Mucosa of rectum (tissue), 2 donors: ENCODE data around the gene RTEL1.
"Not testable (repeated sequence)": the region's sequence is repeated elsewhere in the genome, so short reads cannot be mapped to it uniquely, and the experiment has no call there.

Experiments used
- H3K27ac ChIP-seq, 2 donors: one replicate each; pipeline ENCODE4 v1.7.0; 2013; ENCODE audit warnings: inconsistent platforms in 2 of 2, low read depth in 2 of 2, low read length in 2 of 2
- H3K27me3 ChIP-seq, 2 donors: one replicate each; pipeline ENCODE4 v1.7.0; 2013; ENCODE audit warnings: low read length in 2 of 2; ENCODE audit not compliant: control insufficient read depth in 2 of 2, insufficient read depth in 2 of 2
- H3K36me3 ChIP-seq, 2 donors: one replicate each; pipeline ENCODE4 v1.7.0; 2013; ENCODE audit warnings: low read length in 2 of 2; ENCODE audit not compliant: control insufficient read depth in 2 of 2, insufficient read depth in 2 of 2
- H3K4me1 ChIP-seq, 2 donors: one replicate each; pipeline ENCODE4 v1.7.0; 2013; ENCODE audit warnings: low read length in 2 of 2, mild to moderate bottlenecking in 1 of 2; ENCODE audit not compliant: control insufficient read depth in 2 of 2, insufficient read depth in 2 of 2
- H3K4me3 ChIP-seq, 2 donors: one replicate each; pipeline ENCODE4 v1.7.0; 2013; ENCODE audit warnings: low read length in 2 of 2
- H3K9ac ChIP-seq, 2 donors: one replicate each; pipeline ENCODE4 v1.7.0; 2013; ENCODE audit warnings: low read length in 2 of 2, low read depth in 1 of 2, mild to moderate bottlenecking in 1 of 2
- H3K9me3 ChIP-seq, 2 donors: one replicate each; pipeline ENCODE4 v1.7.0; 2013; ENCODE audit warnings: low read length in 2 of 2; ENCODE audit not compliant: control insufficient read depth in 2 of 2
- donor health status: healthy.
- donor health status: Normal muscosa, but diverticular disease.

The RTEL1 gene

GRCh38 chr20:63664861-63665594 lies 6.9 kb downstream of the RTEL1 start:
- Histone ChIP-seq H3K27ac (no peak overlapping the region), H3K4me1 (no peaks in the 10 kb centered on the region), H3K9ac (no peak overlapping the region), H3K4me3 (no peak overlapping the region), H3K9me3 (no peaks in the 10 kb centered on the region), H3K27me3 (no peaks in the 10 kb centered on the region), H3K36me3 (peaks cover 16 to 54% of the 10 kb centered on the region in 2 donors)

DNA sequence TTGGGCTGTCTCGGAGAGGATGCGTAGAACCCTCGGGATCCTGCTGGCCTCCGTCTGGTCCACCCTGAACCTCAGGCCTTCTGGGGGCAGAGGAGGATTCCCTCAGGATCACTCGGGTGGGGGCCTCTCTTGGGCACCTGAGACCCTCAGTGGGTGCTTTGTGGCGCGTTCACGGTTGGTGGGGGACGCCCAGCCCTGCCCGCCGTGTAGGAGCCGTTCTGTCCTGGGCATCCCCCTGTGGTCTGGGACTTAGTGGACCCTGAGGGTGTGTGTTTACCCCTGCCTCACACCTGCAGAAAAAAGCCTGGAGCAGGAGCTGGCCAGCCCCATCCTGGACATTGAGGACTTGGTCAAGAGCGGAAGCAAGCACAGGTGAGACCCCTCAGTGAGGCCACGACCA lies 7.6 kb downstream of the RTEL1 start:
- no peaks in the 10 kb centered on the region for H3K27me3 ChIP-seq
- H3K4me3 ChIP-seq = no peak overlapping the region
- no peak overlapping the region for H3K27ac ChIP-seq
- H3K36me3 ChIP-seq = peaks cover 16 to 54% of the 10 kb centered on the region in 2 donors
- no peak overlapping the region for H3K9ac ChIP-seq
- H3K9me3 ChIP-seq = no peaks in the 10 kb centered on the region
- H3K4me1 ChIP-seq = no peaks in the 10 kb centered on the region

DNA sequence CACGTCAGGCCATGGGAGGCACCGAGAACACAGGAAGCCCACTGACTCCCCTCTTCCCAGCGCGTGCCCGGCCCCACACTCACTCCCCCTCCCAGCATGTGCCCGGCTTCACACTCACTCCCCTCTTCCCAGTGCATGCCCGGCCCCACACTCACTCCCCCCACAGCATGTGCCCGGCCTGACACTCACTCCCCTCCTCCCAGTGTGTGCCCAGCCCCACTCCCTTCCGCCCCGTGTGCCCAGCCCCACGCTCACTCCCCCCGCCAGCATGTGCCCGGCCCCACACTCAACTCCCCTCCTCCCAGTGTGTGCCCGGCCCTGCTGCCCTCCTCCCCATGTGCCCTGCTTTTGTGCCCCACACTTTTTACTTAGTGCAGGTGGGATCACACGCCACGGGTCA lies 9.7 kb downstream of the RTEL1 start:
- Histone ChIP-seq H3K4me3 (no peak overlapping the region), H3K9me3 (no peaks in the 10 kb centered on the region), H3K27me3 (no peaks in the 10 kb centered on the region), H3K4me1 (no peaks in the 10 kb centered on the region), H3K36me3 (peaks cover 15 to 39% of the 10 kb centered on the region in 2 donors), H3K9ac (no peak overlapping the region), H3K27ac (no peak overlapping the region)

DNA sequence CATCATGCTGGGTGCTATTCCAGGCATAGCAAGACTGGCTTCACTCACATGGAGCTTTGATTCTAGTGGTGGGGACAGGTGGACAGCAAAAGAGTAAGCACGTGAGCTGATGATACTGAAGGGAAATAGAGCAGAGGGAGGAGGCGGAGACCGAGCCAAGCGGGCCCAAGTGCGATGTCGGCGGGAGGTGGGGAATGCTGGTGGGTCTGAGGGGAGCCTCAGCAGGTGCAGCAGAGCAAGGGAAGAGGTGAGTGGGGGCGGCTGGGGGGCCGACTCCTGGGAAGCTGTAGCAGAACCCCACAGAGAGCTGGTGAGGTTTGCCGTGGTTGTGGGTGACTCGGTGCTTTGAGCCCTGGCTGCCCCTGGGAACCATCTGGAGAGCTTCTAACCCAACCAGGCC lies 10.2 kb downstream of the RTEL1 start:
- Histone ChIP-seq H3K27me3 (no peaks in the 10 kb centered on the region), H3K36me3 (peaks cover 15 to 34% of the 10 kb centered on the region in 2 donors), H3K9ac (no peak overlapping the region), H3K4me1 (no peaks in the 10 kb centered on the region), H3K27ac (no peak overlapping the region), H3K9me3 (no peaks in the 10 kb centered on the region), H3K4me3 (no peak overlapping the region)

- peaks cover 15 to 32% of the 10 kb centered on the region in 2 donors for H3K36me3 ChIP-seq
- not testable (repeated sequence) for H3K4me3 ChIP-seq, H3K27ac ChIP-seq, H3K27me3 ChIP-seq, H3K4me1 ChIP-seq, H3K9ac ChIP-seq, H3K9me3 ChIP-seq
Observed at GRCh38 chr20:63671695-63672094, 13.6 kb downstream of the RTEL1 start.

DNA sequence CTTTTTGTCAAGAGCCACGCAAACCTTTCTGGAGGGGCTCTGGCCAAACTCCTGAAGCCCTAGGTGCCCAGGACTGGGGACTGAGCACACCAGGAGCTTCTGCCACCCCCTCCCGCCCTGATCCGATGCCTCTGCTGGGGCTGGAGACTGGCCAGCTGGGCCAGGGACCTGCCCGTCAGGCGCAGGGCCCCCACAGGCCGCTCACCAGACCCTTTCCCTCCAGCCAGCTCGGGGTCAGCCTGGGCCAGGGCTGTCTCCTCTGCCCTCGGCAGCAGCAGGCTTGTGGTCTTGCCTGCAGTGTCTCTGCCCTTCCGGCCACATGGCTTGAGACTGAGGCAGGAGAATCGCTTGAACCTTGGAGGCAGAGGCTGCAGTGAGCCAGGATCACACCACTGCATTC lies 14.6 kb downstream of the RTEL1 start:
- Histone ChIP-seq H3K36me3 (peaks cover 12 to 27% of the 10 kb centered on the region in 2 donors), H3K27me3 (no peaks in the 10 kb centered on the region), H3K9me3 (no peaks in the 10 kb centered on the region)

GRCh38 chr20:63673951-63674350 lies 15.8 kb downstream of the RTEL1 start:
- Histone ChIP-seq H3K27ac (no peak overlapping the region), H3K4me3 (no peak overlapping the region), H3K9me3 (no peaks in the 10 kb centered on the region), H3K4me1 (no peaks in the 10 kb centered on the region), H3K9ac (no peak overlapping the region), H3K27me3 (no peaks in the 10 kb centered on the region), H3K36me3 (peaks cover 9 to 23% of the 10 kb centered on the region in 2 donors)

More for the DNA sequence above, 14.6 kb downstream of the RTEL1 start:
- Histone ChIP-seq H3K4me3 (no peak overlapping the region), H3K4me1 (no peaks in the 10 kb centered on the region), H3K27ac (no peak overlapping the region), H3K9ac (no peak overlapping the region)

GRCh38 chr20:63675681-63676368 lies 17.7 kb downstream of the RTEL1 start:
- Histone ChIP-seq H3K4me3 (no peak overlapping the region), H3K27me3 (no peaks in the 10 kb centered on the region), H3K4me1 (no peaks in the 10 kb centered on the region), H3K36me3 (peaks cover 8 to 23% of the 10 kb centered on the region in 2 donors), H3K27ac (no peak overlapping the region), H3K9ac (no peak overlapping the region), H3K9me3 (no peaks in the 10 kb centered on the region)

GRCh38 chr20:63678071-63678470 lies 20.0 kb downstream of the RTEL1 start:
- H3K36me3 ChIP-seq = peaks cover 4 to 21% of the 10 kb centered on the region in 2 donors
- no peaks in the 10 kb centered on the region for H3K27me3 ChIP-seq
- H3K9ac ChIP-seq = no peak overlapping the region
- H3K4me1 ChIP-seq = peaks cover 0 to 2% of the 10 kb centered on the region in 2 donors
- H3K9me3 ChIP-seq = no peaks in the 10 kb centered on the region
- H3K4me3 ChIP-seq = no peak overlapping the region
- no peak overlapping the region for H3K27ac ChIP-seq

DNA sequence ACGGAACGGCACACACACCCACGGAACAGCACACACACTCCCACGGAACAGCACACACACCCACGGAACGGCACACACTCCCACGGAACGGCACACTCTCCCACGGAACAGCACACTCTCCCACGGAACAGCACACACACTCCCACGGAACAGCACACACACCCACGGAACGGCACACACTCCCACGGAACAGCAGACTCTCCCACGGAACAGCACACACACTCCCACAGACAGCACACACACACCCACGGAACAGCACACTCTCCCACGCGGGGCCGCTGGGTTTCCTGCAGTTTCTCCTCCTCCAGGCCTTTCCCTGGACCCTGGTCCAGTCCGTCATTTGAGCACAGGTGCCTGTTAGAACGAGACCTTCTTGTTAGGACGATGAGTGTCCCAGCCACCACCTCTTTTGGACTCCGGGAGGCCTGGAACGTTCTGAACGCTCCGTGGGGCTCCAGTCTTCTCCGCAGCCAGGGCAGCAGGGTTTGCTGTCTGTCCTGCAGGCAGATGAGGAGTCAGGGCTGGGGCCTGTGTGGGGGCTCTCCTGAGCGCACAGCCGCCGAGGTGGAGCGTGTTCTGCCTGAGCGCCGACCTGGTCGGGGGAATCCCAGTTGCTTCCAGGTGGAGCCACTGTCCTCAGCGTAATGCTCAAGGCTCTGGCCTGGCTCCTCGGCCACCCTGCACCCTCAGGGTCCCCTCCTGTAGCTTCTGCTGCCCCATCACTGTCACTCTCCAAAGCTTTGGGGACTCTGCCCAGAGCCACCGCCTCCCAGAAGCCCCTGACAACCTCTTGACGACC lies 20.8 kb downstream of the RTEL1 start:
- Histone ChIP-seq H3K27me3 (no peaks in the 10 kb centered on the region), H3K9ac (no peak overlapping the region), H3K36me3 (peaks cover 4 to 17% of the 10 kb centered on the region in 2 donors), H3K4me1 (peaks cover 0 to 2% of the 10 kb centered on the region in 2 donors), H3K9me3 (no peaks in the 10 kb centered on the region), H3K27ac (no peak overlapping the region), H3K4me3 (no peak overlapping the region)
